AG04449 (cell line): ENCODE measurements around the gene ODC1.

Experiments used
- CTCF ChIA-PET: fragments of 350-600 bp; formaldehyde crosslinking; extraction: SDS; loops from one replicate; lab custom pipeline; 2021; ENCODE audit warnings: antibody characterized with exemption; lab: Yijun Ruan, JAX
- POLR2A ChIA-PET: fragments of 400-600, 350-600 bp; formaldehyde crosslinking; extraction: SDS; loops from one replicate; lab custom pipeline; 2020; ENCODE audit warnings: antibody characterized with exemption, inconsistent platforms; lab: Yijun Ruan, JAX
- DNase-seq: peaks from one replicate; pipeline ENCODE4 v3.0.0-alpha.2; 2010; ENCODE audit warnings: low read depth, low spot score
- H3K4me3 ChIP-seq: 2 replicates; pipeline ENCODE4 v1.5.1; 2011; ENCODE audit warnings: low read depth, mild to moderate bottlenecking, control low read depth, low read length
- TF ChIP-seq, protein P1 (sequence below): IDR thresholded peaks from one replicate; pipeline ENCODE4 v1.5.1; 2011; ENCODE audit warnings: mild to moderate bottlenecking, moderate library complexity, low read length, control low read depth, inconsistent platforms; ENCODE audit not compliant: insufficient read depth; ENCODE audit errors: missing control alignments

Gene ODC1

GRCh38 chr2:10452312-10452711 lies 4.2 kb upstream of the ODC1 start:
- POLR2A ChIA-PET = interaction anchor here (0.7 to 1.0 kb wide), 3 partner anchors 12 to 355 kb away, joined by 3 to 4 read pairs (median 4); no protein-coding TSS in a partner anchor
- TF ChIP-seq, protein P1, sequence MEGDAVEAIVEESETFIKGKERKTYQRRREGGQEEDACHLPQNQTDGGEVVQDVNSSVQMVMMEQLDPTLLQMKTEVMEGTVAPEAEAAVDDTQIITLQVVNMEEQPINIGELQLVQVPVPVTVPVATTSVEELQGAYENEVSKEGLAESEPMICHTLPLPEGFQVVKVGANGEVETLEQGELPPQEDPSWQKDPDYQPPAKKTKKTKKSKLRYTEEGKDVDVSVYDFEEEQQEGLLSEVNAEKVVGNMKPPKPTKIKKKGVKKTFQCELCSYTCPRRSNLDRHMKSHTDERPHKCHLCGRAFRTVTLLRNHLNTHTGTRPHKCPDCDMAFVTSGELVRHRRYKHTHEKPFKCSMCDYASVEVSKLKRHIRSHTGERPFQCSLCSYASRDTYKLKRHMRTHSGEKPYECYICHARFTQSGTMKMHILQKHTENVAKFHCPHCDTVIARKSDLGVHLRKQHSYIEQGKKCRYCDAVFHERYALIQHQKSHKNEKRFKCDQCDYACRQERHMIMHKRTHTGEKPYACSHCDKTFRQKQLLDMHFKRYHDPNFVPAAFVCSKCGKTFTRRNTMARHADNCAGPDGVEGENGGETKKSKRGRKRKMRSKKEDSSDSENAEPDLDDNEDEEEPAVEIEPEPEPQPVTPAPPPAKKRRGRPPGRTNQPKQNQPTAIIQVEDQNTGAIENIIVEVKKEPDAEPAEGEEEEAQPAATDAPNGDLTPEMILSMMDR = no peak
- peak; percentile 33 for DNase-seq
- no peak overlapping the region for H3K4me3 ChIP-seq
- CTCF ChIA-PET = interaction anchor here (0.9 to 1.9 kb wide), 7 partner anchors 9 to 378 kb away, joined by 3 to 4 read pairs (median 4); no protein-coding TSS in a partner anchor

DNA sequence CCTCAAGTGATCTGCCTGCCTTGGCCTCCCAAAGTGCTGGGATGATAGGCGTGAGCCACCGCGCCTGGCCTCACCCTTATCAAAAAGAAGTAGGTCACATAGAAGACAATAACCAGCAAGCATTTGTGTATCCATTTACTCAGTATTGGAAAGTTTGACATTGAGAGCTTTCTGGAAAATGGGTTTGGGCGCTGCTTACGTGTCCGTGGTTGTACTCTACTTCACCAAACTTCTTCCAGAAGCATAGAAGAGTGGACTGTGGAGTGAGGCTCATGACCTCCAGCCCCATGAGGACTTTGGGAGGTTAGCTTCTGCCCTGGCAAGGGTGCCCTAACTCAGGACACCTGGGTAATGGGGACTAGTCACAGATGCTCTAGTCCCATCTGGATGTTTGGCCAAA lies 3.7 kb upstream of the ODC1 start:
- no peak overlapping the region for H3K4me3 ChIP-seq
- ChIA-PET CTCF (interaction anchor here (0.9 to 8.8 kb wide), 9 partner anchors 9 to 377 kb away, joined by 3 to 96 read pairs (median 4); no protein-coding TSS in a partner anchor), POLR2A (interaction anchor here (0.9 to 1.0 kb wide), 2 partner anchors 13 to 327 kb away, joined by 4 read pairs; no protein-coding TSS in a partner anchor)
- DNase-seq = no peak
- TF ChIP-seq, protein P1 = no peak

GRCh38 chr2:10449838-10450691 lies 1.9 kb upstream of the ODC1 start:
- H3K4me3 ChIP-seq = no peak overlapping the region
- ChIA-PET POLR2A (no interaction called here), CTCF (interaction anchor here (1.4 to 8.8 kb wide), 4 partner anchors 11 to 211 kb away, joined by 4 to 96 read pairs (median 37); no protein-coding TSS in a partner anchor)
- TF ChIP-seq, protein P1 = no peak
- no peak for DNase-seq

GRCh38 chr2:10449486-10449831 lies 1.3 kb upstream of the ODC1 start:
- CTCF ChIA-PET = interaction anchor here (1.4 to 8.8 kb wide), 4 partner anchors 10 to 226 kb away, joined by 5 to 96 read pairs (median 37); no protein-coding TSS in a partner anchor
- peak overlapping the region; percentile 72; the same call in 1 of the 2 replicates for H3K4me3 ChIP-seq
- TF ChIP-seq, protein P1 = no peak
- no peak for DNase-seq
- POLR2A ChIA-PET = no interaction called here

GRCh38 chr2:10448576-10449485 lies 704 bp upstream of the ODC1 start:
- POLR2A ChIA-PET = interaction anchor here (0.6 to 2.3 kb wide), 12 partner anchors 8 to 606 kb away, joined by 3 to 9 read pairs (median 4); partner anchors contain the start of gene TAF1B
- TF ChIP-seq, protein P1 = peak; percentile 22
- CTCF ChIA-PET = interaction anchor here (0.7 to 8.8 kb wide), 11 partner anchors 10 to 392 kb away, joined by 3 to 96 read pairs (median 3); no protein-coding TSS in a partner anchor
- DNase-seq = no peak
- H3K4me3 ChIP-seq = peak overlapping the region; percentile 72
